Liver (tissue), 9 donors: ENCODE data around the gene OBI1. TPM values are rescaled to one million over a fixed set of nuclear protein-coding genes. Genes with fewer than 3 reads are reported as not detected.

ENCODE experiments used
- DNase-seq: peaks from one replicate; pipeline ENCODE4 v3.0.0-alpha.2; 2017; ENCODE audit warnings: low spot score
- H3K27ac ChIP-seq, 2 donors: one replicate each; pipeline ENCODE4 v1.7.0; 2013; ENCODE audit warnings: inconsistent platforms in 2 of 2, low read length in 2 of 2, control low read depth in 1 of 2, low read depth in 1 of 2, mild to moderate bottlenecking in 1 of 2
- H3K27me3 ChIP-seq, 4 donors: one replicate each; pipeline versions ENCODE4 v1.6.1 to v1.7.0; 2013; ENCODE audit warnings: low read length in 3 of 4, inconsistent platforms in 1 of 4, mild to moderate bottlenecking in 1 of 4, moderate library complexity in 1 of 4; ENCODE audit not compliant: control insufficient read depth in 4 of 4, insufficient read depth in 4 of 4
- H3K36me3 ChIP-seq, 4 donors: one replicate each; pipeline versions ENCODE4 v1.6.1 to v1.7.0; 2013; ENCODE audit warnings: low read length in 3 of 4, mild to moderate bottlenecking in 3 of 4, low read depth in 1 of 4, moderate library complexity in 1 of 4; ENCODE audit not compliant: control insufficient read depth in 4 of 4, insufficient read depth in 3 of 4
- H3K4me1 ChIP-seq, 4 donors: one replicate each; pipeline versions ENCODE4 v1.6.1 to v1.7.0; 2013; ENCODE audit warnings: low read length in 3 of 4, mild to moderate bottlenecking in 3 of 4, moderate library complexity in 1 of 4; ENCODE audit not compliant: control insufficient read depth in 4 of 4, insufficient read depth in 4 of 4
- H3K4me3 ChIP-seq, 3 donors: one replicate each; pipeline versions ENCODE4 v1.6.1 to v1.7.0; 2013; ENCODE audit warnings: low read length in 3 of 3, control low read depth in 1 of 3, low read depth in 1 of 3, mild to moderate bottlenecking in 1 of 3
- H3K9ac ChIP-seq, 2 donors: one replicate each; pipeline ENCODE4 v1.7.0; 2013; ENCODE audit warnings: low read length in 2 of 2, mild to moderate bottlenecking in 2 of 2, moderate library complexity in 2 of 2, control low read depth in 1 of 2, low read depth in 1 of 2
- H3K9me3 ChIP-seq, 4 donors: one replicate each; pipeline versions ENCODE4 v1.6.1 to v1.7.0; 2013; ENCODE audit warnings: low read length in 3 of 4; ENCODE audit not compliant: control insufficient read depth in 4 of 4
- EGR1 ChIP-seq, 2 donors: IDR thresholded peaks; 2 replicates each; pipeline ENCODE4 v1.6.1; 2016 to 2018; ENCODE audit warnings: antibody characterized with exemption in 2 of 2, low read depth in 2 of 2
- FOXA1 ChIP-seq: IDR thresholded peaks from 2 replicates; pipeline ENCODE4 v1.6.1; 2016; ENCODE audit warnings: antibody characterized with exemption
- FOXA2 ChIP-seq: IDR thresholded peaks from 2 replicates; pipeline ENCODE4 v1.6.1; 2016; ENCODE audit warnings: antibody characterized with exemption
- GABPA ChIP-seq, 2 donors: IDR thresholded peaks in 1 of 2; conservative IDR thresholded peaks in 1 of 2; 2 replicates each; pipeline ENCODE4 v1.6.1; 2016; ENCODE audit warnings: antibody characterized with exemption in 2 of 2, mild to moderate bottlenecking in 1 of 2, moderate library complexity in 1 of 2
- HNF4G ChIP-seq: IDR thresholded peaks from 2 replicates; pipeline ENCODE4 v1.6.1; 2016; ENCODE audit warnings: antibody characterized with exemption
- JUND ChIP-seq, 2 donors: IDR thresholded peaks; 2 replicates each; pipeline ENCODE4 v1.6.1; 2016; ENCODE audit warnings: antibody characterized with exemption in 2 of 2
- NR2F2 ChIP-seq: IDR thresholded peaks from 2 replicates; pipeline ENCODE4 v1.6.1; 2016; ENCODE audit warnings: antibody characterized with exemption
- RAD21 ChIP-seq, 2 donors: IDR thresholded peaks; 2 replicates each; pipeline ENCODE4 v1.6.1; 2016; ENCODE audit warnings: antibody characterized with exemption in 2 of 2, mild to moderate bottlenecking in 2 of 2
- RXRA ChIP-seq, 2 donors: IDR thresholded peaks; 2 replicates each; pipeline ENCODE4 v1.6.1; 2017 to 2018; ENCODE audit warnings: antibody characterized with exemption in 2 of 2, mild to moderate bottlenecking in 1 of 2
- SP1 ChIP-seq: IDR thresholded peaks from 2 replicates; pipeline ENCODE4 v1.6.1; 2018; ENCODE audit warnings: antibody characterized with exemption, mild to moderate bottlenecking
- TAF1 ChIP-seq: conservative IDR thresholded peaks from 2 replicates; pipeline ENCODE4 v1.6.1; 2016; ENCODE audit warnings: antibody characterized with exemption, mild to moderate bottlenecking
- YY1 ChIP-seq: IDR thresholded peaks from 2 replicates; pipeline ENCODE4 v1.6.1; 2016; ENCODE audit warnings: antibody characterized with exemption, mild to moderate bottlenecking
- WGBS: extraction: QIAGEN DNeasy Blood & Tissue Kit; methylation state at CpG from one replicate; pipeline ENCODE4 v1.1.7; 2013; 5-methylcytosine and 5-hydroxymethylcytosine counted together
- polyA plus RNA-seq, 2 donors: library from polyadenylated mRNA; stranded (reverse) in 1 of 2; unstranded in 1 of 2; fragments of 200-250 nt in 1 of 2; fragments of >200 nt in 1 of 2; fragmentation: Nextera tagmentation in 1 of 2; extraction: Ambion mirVana in 1 of 2; gene quantifications; one replicate each; pipeline versions ENCODE4 v1.2.1 to v1.2.3, GENCODE V29; 2013 to 2015
- total RNA-seq, 2 donors: library from RNA; depleted of rRNA; stranded (reverse); fragments of >200 nt; gene quantifications; one replicate each; pipeline ENCODE4 v1.2.3, GENCODE V29; 2014
- TF ChIP-seq, protein P1 (sequence below): IDR thresholded peaks from 2 replicates; pipeline ENCODE4 v1.6.1; 2016; ENCODE audit warnings: antibody characterized with exemption
- TF ChIP-seq, protein P2 (sequence below): IDR thresholded peaks from 2 replicates; pipeline ENCODE4 v1.6.1; 2016; ENCODE audit warnings: antibody characterized with exemption
- TF ChIP-seq, protein P3 (sequence below): IDR thresholded peaks from 2 replicates; pipeline ENCODE4 v1.6.1; 2016; ENCODE audit warnings: antibody characterized with exemption
- TF ChIP-seq, protein P4 (sequence below): IDR thresholded peaks from 2 replicates; pipeline ENCODE4 v1.6.1; 2016; ENCODE audit warnings: antibody characterized with exemption, mild to moderate bottlenecking
- TF ChIP-seq, protein P5 (sequence below): fragments of 150-350 bp; IDR thresholded peaks from 2 replicates; pipeline ENCODE4 v1.5.1; 2017; ENCODE audit warnings: improper control_type of control experiment, low read depth, low read length; ENCODE audit not compliant: missing input control
- donor health status: healthy.
- donor health status: healthy.
- donor health status: healthy.
- donor health status: healthy.
- donor health status: healthy.

Gene OBI1
- total and polyA plus RNA-seq, 4 donors: 1.7 to 8.9 (median 3.0) TPM

DNA sequence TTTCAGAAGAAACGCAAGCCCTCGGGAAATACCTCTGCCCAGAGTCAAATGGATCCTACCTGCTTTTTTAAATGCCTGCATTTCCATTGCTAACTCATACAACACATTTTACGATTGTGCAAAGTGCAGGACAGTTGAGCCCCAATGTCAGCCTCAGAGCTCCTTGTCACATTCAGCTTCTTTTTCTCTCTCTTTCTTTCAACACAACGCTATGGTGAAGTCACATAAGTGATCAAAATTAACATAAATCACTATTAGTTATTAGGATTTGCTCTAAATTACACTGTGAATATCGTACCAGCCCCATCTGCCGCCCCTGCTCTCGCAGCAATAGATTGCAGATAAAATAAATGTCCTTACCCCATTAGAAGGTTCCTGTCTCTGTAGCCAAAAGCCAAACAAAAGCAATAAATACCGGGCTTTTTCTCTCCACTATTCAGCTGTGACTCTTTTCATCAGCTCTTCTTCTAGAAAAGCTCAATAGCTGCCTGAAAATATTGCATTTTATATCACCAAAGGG lies 64.4 kb downstream of the OBI1 start:
- H3K9me3 ChIP-seq: peaks cover 0 to 7% (median 2%) of the 10 kb centered on the region in 4 donors
- H3K27me3 ChIP-seq: peaks cover 0 to 49% (median 19%) of the 10 kb centered on the region in 4 donors
- peaks cover 6 to 23% (median 15%) of the 10 kb centered on the region in 4 donors for H3K4me1 ChIP-seq
- H3K4me3 ChIP-seq: no peak overlapping the region
- TF ChIP-seq, protein P1, sequence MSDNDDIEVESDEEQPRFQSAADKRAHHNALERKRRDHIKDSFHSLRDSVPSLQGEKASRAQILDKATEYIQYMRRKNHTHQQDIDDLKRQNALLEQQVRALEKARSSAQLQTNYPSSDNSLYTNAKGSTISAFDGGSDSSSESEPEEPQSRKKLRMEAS: no peak
- TF ChIP-seq JUND (IDR thresholded peaks at IDR 0.05) (no peak), FOXA2 (no peak), RXRA (IDR thresholded peaks at IDR 0.05) (no peak), NR2F2 (no peak), YY1 (no peak), FOXA1 (no peak), HNF4G (no peak), SP1 (no peak), GABPA (IDR thresholded peaks at IDR 0.05 in 1 of 2, conservative IDR thresholded peaks at IDR 0.05 in 1 of 2) (no peak)
- TF ChIP-seq, protein P2, sequence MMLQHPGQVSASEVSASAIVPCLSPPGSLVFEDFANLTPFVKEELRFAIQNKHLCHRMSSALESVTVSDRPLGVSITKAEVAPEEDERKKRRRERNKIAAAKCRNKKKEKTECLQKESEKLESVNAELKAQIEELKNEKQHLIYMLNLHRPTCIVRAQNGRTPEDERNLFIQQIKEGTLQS: no peak
- TF ChIP-seq, protein P3, sequence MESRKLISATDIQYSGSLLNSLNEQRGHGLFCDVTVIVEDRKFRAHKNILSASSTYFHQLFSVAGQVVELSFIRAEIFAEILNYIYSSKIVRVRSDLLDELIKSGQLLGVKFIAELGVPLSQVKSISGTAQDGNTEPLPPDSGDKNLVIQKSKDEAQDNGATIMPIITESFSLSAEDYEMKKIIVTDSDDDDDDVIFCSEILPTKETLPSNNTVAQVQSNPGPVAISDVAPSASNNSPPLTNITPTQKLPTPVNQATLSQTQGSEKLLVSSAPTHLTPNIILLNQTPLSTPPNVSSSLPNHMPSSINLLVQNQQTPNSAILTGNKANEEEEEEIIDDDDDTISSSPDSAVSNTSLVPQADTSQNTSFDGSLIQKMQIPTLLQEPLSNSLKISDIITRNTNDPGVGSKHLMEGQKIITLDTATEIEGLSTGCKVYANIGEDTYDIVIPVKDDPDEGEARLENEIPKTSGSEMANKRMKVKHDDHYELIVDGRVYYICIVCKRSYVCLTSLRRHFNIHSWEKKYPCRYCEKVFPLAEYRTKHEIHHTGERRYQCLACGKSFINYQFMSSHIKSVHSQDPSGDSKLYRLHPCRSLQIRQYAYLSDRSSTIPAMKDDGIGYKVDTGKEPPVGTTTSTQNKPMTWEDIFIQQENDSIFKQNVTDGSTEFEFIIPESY: no peak
- TF ChIP-seq, protein P4, sequence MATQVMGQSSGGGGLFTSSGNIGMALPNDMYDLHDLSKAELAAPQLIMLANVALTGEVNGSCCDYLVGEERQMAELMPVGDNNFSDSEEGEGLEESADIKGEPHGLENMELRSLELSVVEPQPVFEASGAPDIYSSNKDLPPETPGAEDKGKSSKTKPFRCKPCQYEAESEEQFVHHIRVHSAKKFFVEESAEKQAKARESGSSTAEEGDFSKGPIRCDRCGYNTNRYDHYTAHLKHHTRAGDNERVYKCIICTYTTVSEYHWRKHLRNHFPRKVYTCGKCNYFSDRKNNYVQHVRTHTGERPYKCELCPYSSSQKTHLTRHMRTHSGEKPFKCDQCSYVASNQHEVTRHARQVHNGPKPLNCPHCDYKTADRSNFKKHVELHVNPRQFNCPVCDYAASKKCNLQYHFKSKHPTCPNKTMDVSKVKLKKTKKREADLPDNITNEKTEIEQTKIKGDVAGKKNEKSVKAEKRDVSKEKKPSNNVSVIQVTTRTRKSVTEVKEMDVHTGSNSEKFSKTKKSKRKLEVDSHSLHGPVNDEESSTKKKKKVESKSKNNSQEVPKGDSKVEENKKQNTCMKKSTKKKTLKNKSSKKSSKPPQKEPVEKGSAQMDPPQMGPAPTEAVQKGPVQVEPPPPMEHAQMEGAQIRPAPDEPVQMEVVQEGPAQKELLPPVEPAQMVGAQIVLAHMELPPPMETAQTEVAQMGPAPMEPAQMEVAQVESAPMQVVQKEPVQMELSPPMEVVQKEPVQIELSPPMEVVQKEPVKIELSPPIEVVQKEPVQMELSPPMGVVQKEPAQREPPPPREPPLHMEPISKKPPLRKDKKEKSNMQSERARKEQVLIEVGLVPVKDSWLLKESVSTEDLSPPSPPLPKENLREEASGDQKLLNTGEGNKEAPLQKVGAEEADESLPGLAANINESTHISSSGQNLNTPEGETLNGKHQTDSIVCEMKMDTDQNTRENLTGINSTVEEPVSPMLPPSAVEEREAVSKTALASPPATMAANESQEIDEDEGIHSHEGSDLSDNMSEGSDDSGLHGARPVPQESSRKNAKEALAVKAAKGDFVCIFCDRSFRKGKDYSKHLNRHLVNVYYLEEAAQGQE: no peak
- no peak for DNase-seq
- H3K36me3 ChIP-seq: no peaks in the 10 kb centered on the region
- no peak overlapping the region for H3K27ac ChIP-seq
- WGBS: 7% methylated on average over 8 of the region's 8 CpGs
- H3K9ac ChIP-seq: no peak overlapping the region

DNA sequence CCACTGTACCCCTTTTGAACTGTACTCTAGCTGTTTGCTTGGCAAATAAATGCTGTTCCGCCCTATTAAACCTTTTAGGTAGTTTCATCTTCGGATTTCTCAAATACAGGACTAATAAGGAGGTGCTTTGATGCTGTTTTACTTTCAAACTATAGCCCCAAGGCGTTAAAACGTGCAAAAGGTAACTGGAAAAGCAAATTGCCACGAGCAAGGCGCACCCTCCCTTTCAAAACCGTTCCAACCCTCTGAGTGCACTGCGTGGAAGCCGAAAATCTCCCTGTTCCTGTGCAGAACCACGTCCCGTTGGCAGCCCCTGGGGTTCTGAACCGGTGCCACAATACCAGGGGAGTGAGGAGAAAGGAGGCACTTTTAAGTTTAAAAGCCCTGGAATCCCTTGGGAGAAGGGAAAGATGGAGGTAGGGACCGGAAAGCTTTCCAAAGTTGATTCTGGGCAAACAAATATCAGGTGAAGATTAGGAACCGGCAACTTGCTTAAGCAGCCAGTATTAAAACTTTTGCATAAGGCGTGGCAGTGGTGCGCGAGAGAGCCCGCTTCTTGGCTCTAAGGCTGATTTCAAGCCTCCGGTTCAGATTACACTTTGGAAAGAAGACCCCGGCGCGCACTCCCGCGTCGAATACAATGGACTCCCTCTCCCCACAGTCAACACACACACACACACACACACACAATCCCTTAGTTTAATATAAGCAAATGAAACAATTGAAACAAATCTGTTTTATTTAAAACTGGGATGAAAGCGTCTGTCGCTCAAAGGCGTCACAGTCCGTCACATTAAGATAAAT lies 65.1 kb downstream of the OBI1 start:
- TF ChIP-seq FOXA1 (no peak), JUND (IDR thresholded peaks at IDR 0.05) (no peak), EGR1 (IDR thresholded peaks at IDR 0.05; ENCODE audit: low read depth in 2 of 2) (no peak), NR2F2 (no peak), RAD21 (IDR thresholded peaks at IDR 0.05) (no peak), TAF1 (no peak)
- TF ChIP-seq, protein P1: no peak
- TF ChIP-seq, protein P5, sequence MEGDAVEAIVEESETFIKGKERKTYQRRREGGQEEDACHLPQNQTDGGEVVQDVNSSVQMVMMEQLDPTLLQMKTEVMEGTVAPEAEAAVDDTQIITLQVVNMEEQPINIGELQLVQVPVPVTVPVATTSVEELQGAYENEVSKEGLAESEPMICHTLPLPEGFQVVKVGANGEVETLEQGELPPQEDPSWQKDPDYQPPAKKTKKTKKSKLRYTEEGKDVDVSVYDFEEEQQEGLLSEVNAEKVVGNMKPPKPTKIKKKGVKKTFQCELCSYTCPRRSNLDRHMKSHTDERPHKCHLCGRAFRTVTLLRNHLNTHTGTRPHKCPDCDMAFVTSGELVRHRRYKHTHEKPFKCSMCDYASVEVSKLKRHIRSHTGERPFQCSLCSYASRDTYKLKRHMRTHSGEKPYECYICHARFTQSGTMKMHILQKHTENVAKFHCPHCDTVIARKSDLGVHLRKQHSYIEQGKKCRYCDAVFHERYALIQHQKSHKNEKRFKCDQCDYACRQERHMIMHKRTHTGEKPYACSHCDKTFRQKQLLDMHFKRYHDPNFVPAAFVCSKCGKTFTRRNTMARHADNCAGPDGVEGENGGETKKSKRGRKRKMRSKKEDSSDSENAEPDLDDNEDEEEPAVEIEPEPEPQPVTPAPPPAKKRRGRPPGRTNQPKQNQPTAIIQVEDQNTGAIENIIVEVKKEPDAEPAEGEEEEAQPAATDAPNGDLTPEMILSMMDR: no peak

More for the DNA sequence above, 65.1 kb downstream of the OBI1 start:
- H3K4me1 ChIP-seq: peaks cover 6 to 23% (median 15%) of the 10 kb centered on the region in 4 donors
- peaks cover 0 to 43% (median 19%) of the 10 kb centered on the region in 4 donors for H3K27me3 ChIP-seq
- H3K36me3 ChIP-seq: no peaks in the 10 kb centered on the region
- DNase-seq: no peak
- H3K9me3 ChIP-seq: peaks cover 0 to 7% (median 2%) of the 10 kb centered on the region in 4 donors
- H3K4me3 ChIP-seq: no peak overlapping the region
- WGBS: 10% methylated on average over 29 of the region's 29 CpGs
- no peak overlapping the region for H3K9ac ChIP-seq
- H3K27ac ChIP-seq: no peak overlapping the region
